Spleen (tissue), 11 donors: Measurements from ENCODE around the gene DSN1. TPM values are rescaled to one million over a fixed set of nuclear protein-coding genes. Genes with fewer than 3 reads are reported as not detected.

Experiments used
- DNase-seq: peaks from one replicate; pipeline ENCODE4 v3.0.0-alpha.2; 2020
- H3K27ac ChIP-seq, 8 donors: fragments of 200-600 bp; sonication (generic) in 7 of 8; 1 replicate in 4 of 8; 2 replicates in 4 of 8; pipeline versions ENCODE4 v1.5.0 to v1.8.0; 2016 to 2021; ENCODE audit warnings: inconsistent platforms in 4 of 8, mild to moderate bottlenecking in 4 of 8, moderate library complexity in 1 of 8
- H3K27me3 ChIP-seq, 7 donors: fragments of 200-600 bp; sonication (generic) in 6 of 7; replicated peaks in 1 of 7; 1 replicate in 4 of 7; 2 replicates in 3 of 7; pipeline versions ENCODE4 v1.5.0 to v1.8.0; 2016 to 2021; ENCODE audit warnings: inconsistent platforms in 3 of 7, mild to moderate bottlenecking in 1 of 7
- H3K36me3 ChIP-seq, 6 donors: fragments of 200-600 bp; sonication (generic) in 5 of 6; 1 replicate in 4 of 6; 2 replicates in 2 of 6; pipeline versions ENCODE4 v1.5.0 to v1.8.0; 2016 to 2021; ENCODE audit warnings: inconsistent platforms in 2 of 6
- H3K4me1 ChIP-seq, 6 donors: fragments of 200-600 bp; sonication (generic) in 5 of 6; 1 replicate in 3 of 6; 2 replicates in 3 of 6; pipeline versions ENCODE4 v1.5.0 to v1.8.0; 2016 to 2021; ENCODE audit warnings: inconsistent platforms in 3 of 6
- H3K4me3 ChIP-seq, 8 donors: fragments of 200-600 bp; sonication (generic) in 7 of 8; 1 replicate in 4 of 8; 2 replicates in 4 of 8; pipeline versions ENCODE4 v1.5.0 to v1.8.0; 2016 to 2021; ENCODE audit warnings: inconsistent platforms in 4 of 8, mild to moderate bottlenecking in 4 of 8, moderate library complexity in 2 of 8
- H3K9me3 ChIP-seq, 8 donors: fragments of 200-600 bp; sonication (generic) in 7 of 8; 1 replicate in 4 of 8; 2 replicates in 4 of 8; pipeline versions ENCODE4 v1.5.0 to v1.8.0; 2016 to 2021; ENCODE audit warnings: inconsistent platforms in 4 of 8
- CTCF ChIP-seq, 11 experiments: fragments of 200-600 bp in 7 of 11; fragments of 450-650 bp in 4 of 11; sonication (generic) in 4 of 11; IDR thresholded peaks in 8 of 11; conservative IDR thresholded peaks in 3 of 11; 1 replicate in 7 of 11; 2 replicates in 4 of 11; pipeline versions ENCODE4 v1.4.0 to v1.8.0; 2016 to 2021; ENCODE audit warnings: antibody characterized with exemption in 11 of 11, inconsistent platforms in 4 of 11, mild to moderate bottlenecking in 1 of 11
- POLR2A ChIP-seq, 3 donors: fragments of 450-650 bp; IDR thresholded peaks; one replicate each; pipeline ENCODE4 v1.5.1; 2017; ENCODE audit warnings: antibody characterized with exemption in 3 of 3, mild to moderate bottlenecking in 1 of 3
- POLR2AphosphoS5 ChIP-seq, 3 donors: sonication (generic); formaldehyde crosslinking; IDR thresholded peaks; one replicate each; pipeline ENCODE4 v1.5.1; 2017; ENCODE audit warnings: antibody characterized with exemption in 3 of 3
- WGBS, 5 donors: extraction: QIAGEN DNeasy Blood & Tissue Kit in 3 of 5; methylation state at CpG; one replicate each; pipeline versions ENCODE4 v1.1.5 to v1.1.7; 2013 to 2018; 5-methylcytosine and 5-hydroxymethylcytosine counted together
- intact Hi-C: fragments of 100-400 bp; cut with DNase I; formaldehyde crosslinking; loops from one replicate; pipeline ENCODE4 v1.15.0; 2023; ENCODE audit warnings: low total_unique reads
- polyA plus RNA-seq, 3 donors: library from polyadenylated mRNA; stranded (reverse); fragments of 200-250 nt; gene quantifications; one replicate each; pipeline ENCODE4 v1.2.1, GENCODE V29; 2013
- total RNA-seq, 7 donors: library from RNA; depleted of rRNA in 3 of 7; stranded (reverse); fragments of >200 nt in 3 of 7; fragmentation: NEBNext Ultra II Directional in 4 of 7; extraction: Animal tissue kit (Norgen Biotek cat#: 25700) in 4 of 7; gene quantifications; one replicate each; pipeline versions ENCODE4 v1.1.0 to v1.2.1, GENCODE V29; 2016 to 2021
- donor health status: healthy with polysubstance abuse.
- donor health status: DM: no; HTN: no; CAD: no; lungs with moderate emphysema.
- donor health status: DM: no; HTN: no; CAD: no.
- donor health status: Bipolar disorder and iron deficiency.
- donor health status: healthy.
- donor health status: DM: no; HTN: no; CAD: no.
- donor health status: DM: yes; HTN: yes; CAD: no.

Gene DSN1
- total and polyA plus RNA-seq, 10 donors, result 8.6 to 16.7 (median 11.8) TPM

- 96 to 99% (median 97%) methylated on average over 3 of the region's 3 CpGs for WGBS, 5 donors
- no peaks in the 10 kb centered on the region for H3K9me3 ChIP-seq
- TF ChIP-seq POLR2AphosphoS5 (IDR thresholded peaks at IDR 0.05) (no peak), POLR2A (IDR thresholded peaks at IDR 0.05) (no peak), CTCF (IDR thresholded peaks at IDR 0.05 in 8 of 11, conservative IDR thresholded peaks at IDR 0.05 in 3 of 11) (no peak)
- no peak overlapping the region for H3K4me3 ChIP-seq
- peaks cover 0 to 16% (median 3%) of the 10 kb centered on the region in 6 donors for H3K36me3 ChIP-seq
- H3K4me1 ChIP-seq, result no peaks in the 10 kb centered on the region
- no peaks in the 10 kb centered on the region for H3K27me3 ChIP-seq
- intact Hi-C loops, result no loop called here
- no peak overlapping the region for H3K27ac ChIP-seq
- DNase-seq, result no peak
Observed at GRCh38 chr20:36726168-36726567, 47.4 kb downstream of the DSN1 start.

- H3K27ac ChIP-seq, result peak overlapping the region in 3 of 8 donors; percentile 16 to 28 (median 22)
- H3K4me1 ChIP-seq, result no peaks in the 10 kb centered on the region
- intact Hi-C loops, result no loop called here
- TF ChIP-seq POLR2A (IDR thresholded peaks at IDR 0.05) (no peak), POLR2AphosphoS5 (IDR thresholded peaks at IDR 0.05) (no peak)
- DNase-seq, result no peak
- no peaks in the 10 kb centered on the region for H3K27me3 ChIP-seq
- 71 to 84% (median 80%) methylated on average over 3 of the region's 3 CpGs for WGBS, 5 donors
- peaks cover 0 to 48% (median 3%) of the 10 kb centered on the region in 6 donors for H3K36me3 ChIP-seq
- no peak overlapping the region for H3K4me3 ChIP-seq
- no peaks in the 10 kb centered on the region for H3K9me3 ChIP-seq
Observed at GRCh38 chr20:36720510-36720909, 53.1 kb downstream of the DSN1 start.

DNA sequence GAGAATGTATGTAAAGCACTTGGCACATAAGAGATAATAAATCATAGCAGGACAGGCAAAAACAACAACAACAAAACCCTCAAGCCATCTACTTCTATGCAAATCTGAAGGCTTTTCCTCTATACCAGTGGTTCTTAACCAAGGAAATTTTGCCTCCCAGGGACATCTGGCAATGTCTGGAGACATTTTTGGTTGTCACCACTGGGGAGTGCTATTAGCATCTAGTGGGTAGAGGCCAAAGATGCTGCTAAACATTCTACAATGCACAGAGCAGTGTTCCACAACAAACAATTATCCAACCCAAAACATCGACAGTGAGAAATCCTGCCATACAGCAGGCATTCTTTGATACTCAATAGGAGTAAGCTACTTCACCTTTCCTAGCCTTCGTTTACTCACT is 55.9 kb downstream of the DSN1 start:
- Histone ChIP-seq H3K27ac (no peak overlapping the region), H3K4me3 (no peak overlapping the region), H3K36me3 (peaks cover 0 to 46% (median 3%) of the 10 kb centered on the region in 6 donors), H3K4me1 (no peaks in the 10 kb centered on the region), H3K9me3 (no peaks in the 10 kb centered on the region), H3K27me3 (no peaks in the 10 kb centered on the region)
- DNase-seq, result no peak
- intact Hi-C loops, result no loop called here
- TF ChIP-seq POLR2AphosphoS5 (IDR thresholded peaks at IDR 0.05) (no peak), CTCF (IDR thresholded peaks at IDR 0.05 in 8 of 11, conservative IDR thresholded peaks at IDR 0.05 in 3 of 11) (peak in 9 of 11 experiments; percentile 13 to 45 (median 24))
- 92 to 98% (median 95%) methylated on average over 2 of the region's 2 CpGs for WGBS, 5 donors

DNA sequence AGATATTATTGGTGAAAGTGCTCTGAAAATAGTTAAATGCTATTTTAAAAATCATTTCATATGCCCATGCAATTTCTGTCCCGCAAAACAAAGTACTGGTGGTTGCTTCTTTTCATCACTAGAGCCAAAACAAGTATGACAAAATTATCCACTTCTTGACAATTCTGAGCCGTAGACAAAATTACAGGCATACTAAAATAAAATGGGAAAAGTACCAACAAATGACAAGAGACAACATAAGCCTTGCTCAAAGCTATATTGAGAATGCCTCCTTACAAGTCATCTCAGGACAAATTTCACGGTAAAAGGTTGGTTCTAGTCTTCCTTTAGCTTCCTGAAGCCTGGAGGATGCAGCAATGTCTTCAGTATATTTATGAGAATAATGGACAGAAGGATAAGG is 56.5 kb downstream of the DSN1 start:
- Histone ChIP-seq H3K27ac (no peak overlapping the region), H3K4me1 (no peaks in the 10 kb centered on the region), H3K27me3 (no peaks in the 10 kb centered on the region), H3K9me3 (no peaks in the 10 kb centered on the region), H3K4me3 (no peak overlapping the region), H3K36me3 (peaks cover 0 to 45% (median 3%) of the 10 kb centered on the region in 6 donors)
- intact Hi-C loops, result no loop called here
- no peak for TF ChIP-seq CTCF (IDR thresholded peaks at IDR 0.05 in 8 of 11, conservative IDR thresholded peaks at IDR 0.05 in 3 of 11)
- 88 to 93% (median 92%) methylated on average over 3 of the region's 3 CpGs for WGBS, 5 donors
- DNase-seq, result no peak

- Histone ChIP-seq H3K27me3 (no peaks in the 10 kb centered on the region), H3K9me3 (no peaks in the 10 kb centered on the region), H3K4me3 (no peak overlapping the region), H3K36me3 (peaks cover 0 to 4% (median 0%) of the 10 kb centered on the region in 6 donors), H3K4me1 (no peaks in the 10 kb centered on the region), H3K27ac (no peak overlapping the region)
- intact Hi-C loops, result no loop called here
- WGBS, 5 donors, result 87 to 100% (median 100%) methylated on average over 1 of the region's 1 CpG
- no peak for DNase-seq
- TF ChIP-seq CTCF (IDR thresholded peaks at IDR 0.05 in 8 of 11, conservative IDR thresholded peaks at IDR 0.05 in 3 of 11), result no peak
- no peak for TF ChIP-seq POLR2AphosphoS5 (IDR thresholded peaks at IDR 0.05)
- no peak for TF ChIP-seq POLR2A (IDR thresholded peaks at IDR 0.05)
Observed at GRCh38 chr20:36712775-36713174, 60.8 kb downstream of the DSN1 start.
